Psoas muscle (tissue), 8 donors: ENCODE data around the gene NKG7. TPM values are rescaled to one million over a fixed set of nuclear protein-coding genes. Genes with fewer than 3 reads are reported as not detected.
"Not testable (repeated sequence)": the region's sequence is repeated elsewhere in the genome, so short reads cannot be mapped to it uniquely, and the experiment has no call there.

Source experiments
- ATAC-seq, 4 donors: fragments of 200-7000 bp; cut with Tn5 transposase; one replicate each; pipeline ENCODE4 v1.9.1; 2020; ENCODE audit warnings: moderate library complexity in 3 of 4, mild to moderate bottlenecking in 2 of 4
- DNase-seq, 2 donors: peaks; one replicate each; pipeline ENCODE4 v3.0.0-alpha.2; 2020
- H3K27ac ChIP-seq: fragments of 200-600 bp; one replicate; pipeline ENCODE4 v1.8.0; 2022
- H3K27me3 ChIP-seq, 3 donors: fragments of 200-600 bp in 1 of 3; one replicate each; pipeline versions ENCODE4 v1.6.1 to v1.8.0; 2013 to 2022; ENCODE audit warnings: low read length in 2 of 3, mild to moderate bottlenecking in 2 of 3, moderate library complexity in 1 of 3; ENCODE audit not compliant: insufficient read depth in 3 of 3
- H3K36me3 ChIP-seq, 2 donors: fragments of 200-600 bp in 1 of 2; one replicate each; pipeline versions ENCODE4 v1.6.1 to v1.8.0; 2013 to 2022; ENCODE audit warnings: low read depth in 1 of 2, mild to moderate bottlenecking in 1 of 2, moderate library complexity in 1 of 2; ENCODE audit not compliant: insufficient read depth in 1 of 2
- H3K4me1 ChIP-seq: fragments of 200-600 bp; one replicate; pipeline ENCODE4 v1.8.0; 2022
- H3K4me3 ChIP-seq: fragments of 200-600 bp; one replicate; pipeline ENCODE4 v1.8.0; 2022; ENCODE audit warnings: mild to moderate bottlenecking
- H3K9me3 ChIP-seq: fragments of 200-600 bp; one replicate; pipeline ENCODE4 v1.8.0; 2022
- WGBS, 3 donors: extraction: QIAGEN DNeasy Blood & Tissue Kit; methylation state at CpG; one replicate each; pipeline versions ENCODE4 v1.1.6 to v1.1.7; 2013; 5-methylcytosine and 5-hydroxymethylcytosine counted together
- intact Hi-C, 2 donors: fragments of 100-400 bp; cut with DNase I; formaldehyde crosslinking; loops; one replicate each; pipeline versions ENCODE4 v1.11.0 to v1.14.2; 2022
- polyA plus RNA-seq, 3 donors: library from polyadenylated mRNA; stranded (reverse); fragments of 200-250 nt; gene quantifications; one replicate each; pipeline ENCODE4 v1.2.3, GENCODE V29; 2013
- total RNA-seq, 4 donors: library from RNA; stranded (reverse); fragmentation: NEBNext Ultra II Directional in 2 of 4; extraction: Animal tissue kit (Norgen Biotek cat#: 25700) in 2 of 4; gene quantifications; one replicate each; pipeline versions ENCODE4 v1.2.1 to v1.2.4, GENCODE V29; 2021 to 2023
- TF ChIP-seq, protein P1 (sequence below): fragments of 200-600 bp; IDR thresholded peaks from one replicate; pipeline ENCODE4 v1.8.0; 2022; ENCODE audit warnings: antibody characterized with exemption
- donor health status: healthy with polysubstance abuse.
- donor health status: DM: no; HTN: no; CAD: no; lungs with moderate emphysema.
- donor health status: Bipolar disorder and iron deficiency.
- donor health status: healthy.
- donor health status: DM: yes; HTN: yes; CAD: no.
- donor health status: DM: no; HTN: no; CAD: no.
- donor health status: DM: no; HTN: no; CAD: no.
- donor health status: DM: yes; HTN: yes; CAD: no.

NKG7 gene
- total and polyA plus RNA-seq, 7 donors: 0.61 to 2.9 (median 1.2) TPM

DNA sequence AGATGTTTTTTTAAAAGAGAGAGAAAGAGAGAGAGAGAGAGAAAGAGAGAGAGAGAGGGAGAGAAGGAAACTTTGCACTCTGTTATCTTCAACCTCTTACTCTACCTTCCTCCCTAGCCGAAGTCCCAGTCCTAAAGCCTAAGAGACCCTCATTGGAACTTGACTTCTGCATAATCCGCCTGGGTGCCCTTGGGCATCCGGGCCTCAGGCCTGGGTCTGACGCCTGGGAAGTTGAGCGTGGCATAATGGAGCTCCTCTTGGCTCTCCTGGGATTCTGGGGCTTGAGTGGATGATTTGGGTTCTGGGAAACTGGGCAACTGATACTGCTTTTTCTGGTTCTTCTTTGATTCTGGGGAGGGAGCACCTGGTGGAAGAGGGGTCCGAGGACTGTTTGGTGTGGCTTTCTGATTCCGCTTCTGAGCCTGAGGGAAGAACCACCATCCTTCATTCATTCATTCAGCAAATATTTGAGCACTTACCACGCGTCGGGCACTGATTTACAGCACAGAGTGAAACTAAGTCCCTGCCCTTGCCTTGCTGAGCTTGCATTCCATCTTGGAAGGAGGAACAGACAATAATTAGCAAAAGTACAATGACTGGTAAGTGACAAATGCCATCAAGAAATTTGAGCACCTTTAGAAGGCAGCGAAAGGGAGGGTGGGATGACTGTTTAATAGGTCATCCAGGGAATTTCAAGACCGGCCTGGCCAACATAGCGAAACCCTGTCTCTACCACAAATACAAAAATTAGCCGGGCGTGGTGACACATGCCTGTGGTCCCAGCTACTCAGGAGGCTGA is 38.7 kb upstream of the NKG7 start:
- DNase-seq (no peak), ATAC-seq (no peak)
- Histone ChIP-seq H3K36me3 (no peaks in the 10 kb centered on the region), H3K4me3 (no peak overlapping the region), H3K4me1 (no peaks in the 10 kb centered on the region), H3K27me3 (no peaks in the 10 kb centered on the region), H3K27ac (no peak overlapping the region), H3K9me3 (peaks cover 2% of the 10 kb centered on the region)
- intact Hi-C loops: no loop called here
- WGBS, 3 donors: 85 to 93% (median 92%) methylated on average over 15 of the region's 15 CpGs
- TF ChIP-seq, protein P1, sequence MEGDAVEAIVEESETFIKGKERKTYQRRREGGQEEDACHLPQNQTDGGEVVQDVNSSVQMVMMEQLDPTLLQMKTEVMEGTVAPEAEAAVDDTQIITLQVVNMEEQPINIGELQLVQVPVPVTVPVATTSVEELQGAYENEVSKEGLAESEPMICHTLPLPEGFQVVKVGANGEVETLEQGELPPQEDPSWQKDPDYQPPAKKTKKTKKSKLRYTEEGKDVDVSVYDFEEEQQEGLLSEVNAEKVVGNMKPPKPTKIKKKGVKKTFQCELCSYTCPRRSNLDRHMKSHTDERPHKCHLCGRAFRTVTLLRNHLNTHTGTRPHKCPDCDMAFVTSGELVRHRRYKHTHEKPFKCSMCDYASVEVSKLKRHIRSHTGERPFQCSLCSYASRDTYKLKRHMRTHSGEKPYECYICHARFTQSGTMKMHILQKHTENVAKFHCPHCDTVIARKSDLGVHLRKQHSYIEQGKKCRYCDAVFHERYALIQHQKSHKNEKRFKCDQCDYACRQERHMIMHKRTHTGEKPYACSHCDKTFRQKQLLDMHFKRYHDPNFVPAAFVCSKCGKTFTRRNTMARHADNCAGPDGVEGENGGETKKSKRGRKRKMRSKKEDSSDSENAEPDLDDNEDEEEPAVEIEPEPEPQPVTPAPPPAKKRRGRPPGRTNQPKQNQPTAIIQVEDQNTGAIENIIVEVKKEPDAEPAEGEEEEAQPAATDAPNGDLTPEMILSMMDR: no peak

- H3K27ac ChIP-seq: no peak overlapping the region
These were observed 35.2 kb upstream of the NKG7 start for GRCh38 chr19:51407511-51408131.

DNA sequence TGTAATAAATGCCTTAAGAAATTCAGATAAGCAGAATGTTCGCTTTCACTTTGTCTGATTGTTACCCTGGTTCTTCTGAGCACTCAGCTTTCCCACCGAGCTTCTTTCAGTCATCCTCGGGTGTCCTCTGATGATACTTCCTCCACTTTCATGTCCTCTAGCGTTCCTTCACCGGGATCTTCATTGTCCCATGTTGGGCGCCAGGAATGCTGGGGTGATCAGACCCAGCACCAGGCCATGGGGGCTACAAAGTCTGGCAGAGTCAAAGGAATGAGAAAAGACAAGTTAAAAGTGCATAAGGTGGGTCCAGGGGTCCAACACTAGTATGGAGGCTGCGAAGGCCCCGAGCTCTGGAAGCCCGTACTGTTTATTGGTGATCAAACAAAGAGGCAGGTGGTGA is 29.7 kb upstream of the NKG7 start:
- WGBS, 3 donors: 97% methylated on average over 9 of the region's 9 CpGs
- intact Hi-C loops: no loop called here

More at GRCh38 chr19:51407511-51408131, 35.2 kb upstream of the NKG7 start:
- no peaks in the 10 kb centered on the region for H3K36me3 ChIP-seq
- 48 to 56% (median 49%) methylated on average over 6 of the region's 6 CpGs for WGBS, 3 donors
- intact Hi-C loops: no loop called here
- H3K4me1 ChIP-seq: no peaks in the 10 kb centered on the region
- no peak for DNase-seq
- TF ChIP-seq, protein P1: peak; percentile 23
- peaks cover 4% of the 10 kb centered on the region for H3K9me3 ChIP-seq
- ATAC-seq: no peak
- peaks cover 0 to under 1% (median 0%) of the 10 kb centered on the region in 3 donors for H3K27me3 ChIP-seq
- H3K4me3 ChIP-seq: no peak overlapping the region

DNA sequence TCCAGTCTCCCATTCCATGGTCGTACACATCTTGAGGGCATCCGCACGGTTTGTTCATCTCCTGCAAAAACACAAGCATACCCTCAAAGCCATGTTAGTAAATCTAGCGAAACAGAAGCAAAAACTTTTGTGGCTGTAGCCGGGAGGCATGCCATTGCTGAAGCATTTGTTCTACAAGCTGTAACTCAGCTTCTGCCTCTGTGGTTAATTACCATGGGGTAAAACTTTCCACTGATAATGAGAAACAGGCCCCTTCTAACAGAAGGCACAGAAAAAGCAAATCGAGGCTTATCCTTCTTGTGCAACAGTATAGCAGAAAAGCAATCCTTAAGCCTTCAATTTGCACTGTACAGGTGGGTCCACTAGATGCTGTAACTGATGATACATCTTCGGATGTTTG is 27.5 kb upstream of the NKG7 start:
- H3K36me3 ChIP-seq, DNase-seq, H3K27ac ChIP-seq, H3K4me1 ChIP-seq, H3K27me3 ChIP-seq, H3K4me3 ChIP-seq, intact Hi-C loops, H3K9me3 ChIP-seq, ATAC-seq: not testable (repeated sequence)
- 84 to 90% (median 86%) methylated on average over 7 of the region's 7 CpGs for WGBS, 3 donors

More for the DNA sequence above, 29.7 kb upstream of the NKG7 start:
- DNase-seq (no peak), ATAC-seq (no peak)
- Histone ChIP-seq H3K27ac (no peak overlapping the region), H3K4me3 (no peak overlapping the region), H3K9me3 (peaks cover 4% of the 10 kb centered on the region), H3K27me3 (peaks cover 0 to 3% (median 0%) of the 10 kb centered on the region in 3 donors), H3K4me1 (no peaks in the 10 kb centered on the region), H3K36me3 (no peaks in the 10 kb centered on the region)
- TF ChIP-seq, protein P1: no peak

- Histone ChIP-seq H3K4me1 (peaks cover 5% of the 10 kb centered on the region), H3K9me3 (no peaks in the 10 kb centered on the region), H3K36me3 (no peaks in the 10 kb centered on the region), H3K27me3 (peaks cover 0 to 3% (median 0%) of the 10 kb centered on the region in 3 donors), H3K27ac (no peak overlapping the region), H3K4me3 (no peak overlapping the region)
- TF ChIP-seq, protein P1: no peak
- 93 to 95% (median 95%) methylated on average over 5 of the region's 5 CpGs for WGBS, 3 donors
- no peak for DNase-seq
- ATAC-seq: no peak
- intact Hi-C loops: no loop called here
These were observed 26.8 kb upstream of the NKG7 start for GRCh38 chr19:51399231-51399630.
